Progenitor cell of endocrine pancreas (in vitro differentiated cells): Measurements from ENCODE around the gene SLC25A43. TPM values are rescaled to one million over a fixed set of nuclear protein-coding genes. Genes with fewer than 3 reads are reported as not detected.

Experiments used
- DNase-seq: peaks from one replicate; pipeline ENCODE4 v3.0.0; 2021; ENCODE audit warnings: low spot score; ENCODE audit not compliant: unreplicated experiment
- H3K27ac Mint-ChIP-seq: 2 replicates; pipeline ENCODE4 v1.8.0; 2021; ENCODE audit warnings: mild to moderate bottlenecking, moderate library complexity, mixed read lengths
- H3K27me3 Mint-ChIP-seq: 2 replicates; pipeline ENCODE4 v1.8.0; 2021; ENCODE audit warnings: mixed read lengths
- H3K36me3 Mint-ChIP-seq: 2 replicates; pipeline ENCODE4 v1.8.0; 2022; ENCODE audit warnings: mixed read lengths; ENCODE audit not compliant: insufficient read depth
- H3K4me1 Mint-ChIP-seq: 2 replicates; pipeline ENCODE4 v1.8.0; 2021; ENCODE audit warnings: low read depth, mixed read lengths
- H3K4me3 Mint-ChIP-seq: 2 replicates; pipeline ENCODE4 v1.8.0; 2021; ENCODE audit warnings: low read depth, mild to moderate bottlenecking, moderate library complexity, mixed read lengths
- H3K9me3 Mint-ChIP-seq: 2 replicates; pipeline ENCODE4 v1.8.0; 2021; ENCODE audit warnings: low read depth, mixed read lengths
- total RNA-seq: library from RNA; stranded (reverse); gene quantifications from 2 replicates; pipeline ENCODE4 v1.2.1, GENCODE V29; 2021
- TF ChIP-seq, protein P1 (sequence below): fragments of 200-600 bp; sonication (generic); IDR thresholded peaks from one replicate; pipeline ENCODE4 v1.5.0; 2021; ENCODE audit warnings: antibody characterized with exemption, mild to moderate bottlenecking; ENCODE audit not compliant: unreplicated experiment

SLC25A43 gene
- total RNA-seq, 1 donor from 2014 or later, result 4.1 TPM

DNA sequence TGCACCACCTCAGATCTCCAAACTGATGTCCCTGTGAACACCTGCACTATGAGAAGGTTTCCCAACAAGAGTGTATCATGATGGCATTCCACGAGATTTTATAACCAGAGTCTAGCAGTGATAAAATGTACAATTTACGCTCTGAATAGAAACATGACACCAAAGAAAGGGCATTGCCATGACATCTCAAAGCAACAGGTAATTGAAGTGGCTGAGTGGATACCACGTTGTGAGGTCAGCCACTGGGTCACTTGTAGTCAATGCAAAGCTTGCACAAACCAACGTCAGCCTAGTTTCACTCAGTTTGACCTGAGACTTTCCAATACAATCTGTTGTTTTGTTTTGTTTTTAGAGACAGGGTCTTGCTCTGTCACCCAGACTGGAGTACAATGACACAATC, 54.1 kb downstream of the SLC25A43 start:
- Mint-ChIP-seq H3K27ac (no peak overlapping the region), H3K4me1 (peaks cover 1% of the 10 kb centered on the region), H3K4me3 (no peak overlapping the region), H3K27me3 (no peaks in the 10 kb centered on the region), H3K9me3 (peaks cover 36% of the 10 kb centered on the region), H3K36me3 (peaks cover 7% of the 10 kb centered on the region)
- no peak for DNase-seq
- TF ChIP-seq, protein P1, sequence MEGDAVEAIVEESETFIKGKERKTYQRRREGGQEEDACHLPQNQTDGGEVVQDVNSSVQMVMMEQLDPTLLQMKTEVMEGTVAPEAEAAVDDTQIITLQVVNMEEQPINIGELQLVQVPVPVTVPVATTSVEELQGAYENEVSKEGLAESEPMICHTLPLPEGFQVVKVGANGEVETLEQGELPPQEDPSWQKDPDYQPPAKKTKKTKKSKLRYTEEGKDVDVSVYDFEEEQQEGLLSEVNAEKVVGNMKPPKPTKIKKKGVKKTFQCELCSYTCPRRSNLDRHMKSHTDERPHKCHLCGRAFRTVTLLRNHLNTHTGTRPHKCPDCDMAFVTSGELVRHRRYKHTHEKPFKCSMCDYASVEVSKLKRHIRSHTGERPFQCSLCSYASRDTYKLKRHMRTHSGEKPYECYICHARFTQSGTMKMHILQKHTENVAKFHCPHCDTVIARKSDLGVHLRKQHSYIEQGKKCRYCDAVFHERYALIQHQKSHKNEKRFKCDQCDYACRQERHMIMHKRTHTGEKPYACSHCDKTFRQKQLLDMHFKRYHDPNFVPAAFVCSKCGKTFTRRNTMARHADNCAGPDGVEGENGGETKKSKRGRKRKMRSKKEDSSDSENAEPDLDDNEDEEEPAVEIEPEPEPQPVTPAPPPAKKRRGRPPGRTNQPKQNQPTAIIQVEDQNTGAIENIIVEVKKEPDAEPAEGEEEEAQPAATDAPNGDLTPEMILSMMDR, result no peak

DNA sequence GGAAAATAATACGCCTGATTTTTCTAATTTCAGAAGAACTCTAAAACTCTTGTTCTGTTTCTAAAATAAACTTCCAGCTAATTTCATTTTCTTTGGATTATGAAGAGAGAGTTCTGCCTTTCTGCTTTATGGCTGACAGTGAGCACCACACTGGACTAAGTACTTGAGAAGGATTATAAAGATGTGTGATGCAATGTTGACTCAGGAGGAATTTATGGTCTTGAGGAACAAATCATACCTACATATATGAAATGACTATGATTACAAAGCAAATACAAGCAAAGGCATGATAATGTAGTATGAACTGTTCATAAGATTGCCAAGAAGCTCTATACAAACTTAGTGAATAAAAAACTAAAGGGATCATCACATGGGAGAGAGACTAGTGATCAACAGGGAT, 56.1 kb downstream of the SLC25A43 start:
- Mint-ChIP-seq H3K9me3 (peaks cover 36% of the 10 kb centered on the region), H3K4me1 (no peaks in the 10 kb centered on the region), H3K36me3 (peaks cover 7% of the 10 kb centered on the region), H3K4me3 (no peak overlapping the region), H3K27me3 (no peaks in the 10 kb centered on the region), H3K27ac (no peak overlapping the region)
- DNase-seq, result no peak
- TF ChIP-seq, protein P1, result no peak

DNA sequence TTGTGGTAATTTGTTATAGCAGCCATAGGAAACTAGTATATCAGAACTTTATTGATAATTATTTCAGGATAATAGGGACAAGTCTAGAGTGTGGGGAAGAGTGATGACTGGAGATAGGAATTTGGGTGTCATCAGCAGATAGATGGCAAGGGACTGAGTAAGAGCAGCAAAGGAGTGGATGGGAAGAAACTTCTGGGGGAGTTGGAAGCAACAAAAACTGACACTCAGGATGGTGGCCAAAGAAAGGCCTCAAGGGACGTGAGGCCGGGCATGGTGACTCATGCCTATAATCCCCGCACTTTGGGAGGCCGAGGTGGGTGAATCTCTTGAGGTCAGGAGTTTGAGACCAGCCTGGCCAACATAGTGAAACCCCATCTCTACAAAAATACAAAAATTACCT, 60.0 kb downstream of the SLC25A43 start:
- no peak for DNase-seq
- peaks cover 7% of the 10 kb centered on the region for H3K36me3 Mint-ChIP-seq
- TF ChIP-seq, protein P1, result no peak
- H3K9me3 Mint-ChIP-seq, result peaks cover 32% of the 10 kb centered on the region
- no peaks in the 10 kb centered on the region for H3K4me1 Mint-ChIP-seq
- H3K27me3 Mint-ChIP-seq, result no peaks in the 10 kb centered on the region
- no peak overlapping the region for H3K27ac Mint-ChIP-seq
- no peak overlapping the region for H3K4me3 Mint-ChIP-seq

DNA sequence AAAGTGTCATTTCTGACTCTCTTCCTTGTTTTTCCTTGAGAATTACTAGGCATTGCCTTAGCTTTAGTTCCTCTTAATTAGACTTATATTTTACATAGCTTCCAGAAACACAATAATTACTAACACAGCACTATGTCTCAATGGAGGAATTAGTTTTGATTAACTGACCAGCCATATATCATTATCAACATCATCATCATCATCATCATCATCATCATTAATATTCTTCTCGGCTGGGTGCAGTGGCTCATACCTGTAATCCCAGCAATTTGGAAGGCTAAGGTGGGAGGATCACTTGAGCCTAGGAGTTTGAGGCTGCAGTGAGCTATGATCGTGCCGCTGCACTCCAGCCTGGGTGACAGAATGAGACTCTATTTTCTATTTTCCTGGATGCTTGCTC, 66.4 kb downstream of the SLC25A43 start:
- TF ChIP-seq, protein P1, result no peak
- no peaks in the 10 kb centered on the region for H3K27me3 Mint-ChIP-seq
- peaks cover 2% of the 10 kb centered on the region for H3K4me1 Mint-ChIP-seq
- H3K36me3 Mint-ChIP-seq, result no peaks in the 10 kb centered on the region
- no peak overlapping the region for H3K4me3 Mint-ChIP-seq
- no peak overlapping the region for H3K27ac Mint-ChIP-seq
- no peak for DNase-seq
- peaks cover 6% of the 10 kb centered on the region for H3K9me3 Mint-ChIP-seq

DNA sequence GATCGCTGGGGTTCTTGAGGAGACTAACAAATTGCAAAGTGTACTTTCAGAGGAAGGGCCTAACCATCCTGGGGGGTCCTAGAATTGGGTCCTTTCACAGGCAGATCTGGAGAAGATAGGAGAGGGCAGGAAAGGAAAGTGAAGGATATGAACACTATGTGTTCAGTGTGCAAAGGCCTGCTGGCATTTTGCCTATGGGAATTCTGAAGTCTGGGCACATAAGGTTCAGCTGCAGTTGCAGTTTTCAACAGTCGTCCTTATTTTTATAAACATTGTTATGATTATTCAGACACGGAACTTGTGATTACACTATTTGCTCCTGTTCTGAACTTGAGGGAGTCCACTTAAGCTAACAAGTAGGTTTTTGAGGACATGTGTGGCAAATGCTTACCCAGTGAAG, 67.8 kb downstream of the SLC25A43 start:
- DNase-seq, result no peak

More for the DNA sequence above, 67.8 kb downstream of the SLC25A43 start:
- peaks cover 6% of the 10 kb centered on the region for H3K9me3 Mint-ChIP-seq
- H3K4me1 Mint-ChIP-seq, result peaks cover 2% of the 10 kb centered on the region
- TF ChIP-seq, protein P1, result no peak
- H3K27me3 Mint-ChIP-seq, result no peaks in the 10 kb centered on the region
- H3K27ac Mint-ChIP-seq, result no peak overlapping the region
- no peaks in the 10 kb centered on the region for H3K36me3 Mint-ChIP-seq
- peak overlapping the region; percentile 1 for H3K4me3 Mint-ChIP-seq
